Left renal cortex interstitium (tissue), 4 donors: Measurements from ENCODE around the gene UBAP2L. TPM values are rescaled to one million over a fixed set of nuclear protein-coding genes. Genes with fewer than 3 reads are reported as not detected.

Source experiments
- DNase-seq, 4 donors: peaks; one replicate each; pipeline ENCODE4 v3.0.0-alpha.2; 2013; ENCODE audit warnings: low read depth in 4 of 4, low spot score in 2 of 4, missing footprints in 1 of 4
- polyA plus RNA-seq, 4 donors: library from polyadenylated mRNA; unstranded; fragments of 120-200 nt; gene quantifications; one replicate each; pipeline ENCODE4 v1.2.1, GENCODE V29; 2013; ENCODE audit not compliant: insufficient read length in 4 of 4

Gene UBAP2L, protein sequence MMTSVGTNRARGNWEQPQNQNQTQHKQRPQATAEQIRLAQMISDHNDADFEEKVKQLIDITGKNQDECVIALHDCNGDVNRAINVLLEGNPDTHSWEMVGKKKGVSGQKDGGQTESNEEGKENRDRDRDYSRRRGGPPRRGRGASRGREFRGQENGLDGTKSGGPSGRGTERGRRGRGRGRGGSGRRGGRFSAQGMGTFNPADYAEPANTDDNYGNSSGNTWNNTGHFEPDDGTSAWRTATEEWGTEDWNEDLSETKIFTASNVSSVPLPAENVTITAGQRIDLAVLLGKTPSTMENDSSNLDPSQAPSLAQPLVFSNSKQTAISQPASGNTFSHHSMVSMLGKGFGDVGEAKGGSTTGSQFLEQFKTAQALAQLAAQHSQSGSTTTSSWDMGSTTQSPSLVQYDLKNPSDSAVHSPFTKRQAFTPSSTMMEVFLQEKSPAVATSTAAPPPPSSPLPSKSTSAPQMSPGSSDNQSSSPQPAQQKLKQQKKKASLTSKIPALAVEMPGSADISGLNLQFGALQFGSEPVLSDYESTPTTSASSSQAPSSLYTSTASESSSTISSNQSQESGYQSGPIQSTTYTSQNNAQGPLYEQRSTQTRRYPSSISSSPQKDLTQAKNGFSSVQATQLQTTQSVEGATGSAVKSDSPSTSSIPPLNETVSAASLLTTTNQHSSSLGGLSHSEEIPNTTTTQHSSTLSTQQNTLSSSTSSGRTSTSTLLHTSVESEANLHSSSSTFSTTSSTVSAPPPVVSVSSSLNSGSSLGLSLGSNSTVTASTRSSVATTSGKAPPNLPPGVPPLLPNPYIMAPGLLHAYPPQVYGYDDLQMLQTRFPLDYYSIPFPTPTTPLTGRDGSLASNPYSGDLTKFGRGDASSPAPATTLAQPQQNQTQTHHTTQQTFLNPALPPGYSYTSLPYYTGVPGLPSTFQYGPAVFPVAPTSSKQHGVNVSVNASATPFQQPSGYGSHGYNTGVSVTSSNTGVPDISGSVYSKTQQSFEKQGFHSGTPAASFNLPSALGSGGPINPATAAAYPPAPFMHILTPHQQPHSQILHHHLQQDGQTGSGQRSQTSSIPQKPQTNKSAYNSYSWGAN
- 100 to 1,000 TPM; 143 to 206 (median 185) TPM for polyA plus RNA-seq

DNA sequence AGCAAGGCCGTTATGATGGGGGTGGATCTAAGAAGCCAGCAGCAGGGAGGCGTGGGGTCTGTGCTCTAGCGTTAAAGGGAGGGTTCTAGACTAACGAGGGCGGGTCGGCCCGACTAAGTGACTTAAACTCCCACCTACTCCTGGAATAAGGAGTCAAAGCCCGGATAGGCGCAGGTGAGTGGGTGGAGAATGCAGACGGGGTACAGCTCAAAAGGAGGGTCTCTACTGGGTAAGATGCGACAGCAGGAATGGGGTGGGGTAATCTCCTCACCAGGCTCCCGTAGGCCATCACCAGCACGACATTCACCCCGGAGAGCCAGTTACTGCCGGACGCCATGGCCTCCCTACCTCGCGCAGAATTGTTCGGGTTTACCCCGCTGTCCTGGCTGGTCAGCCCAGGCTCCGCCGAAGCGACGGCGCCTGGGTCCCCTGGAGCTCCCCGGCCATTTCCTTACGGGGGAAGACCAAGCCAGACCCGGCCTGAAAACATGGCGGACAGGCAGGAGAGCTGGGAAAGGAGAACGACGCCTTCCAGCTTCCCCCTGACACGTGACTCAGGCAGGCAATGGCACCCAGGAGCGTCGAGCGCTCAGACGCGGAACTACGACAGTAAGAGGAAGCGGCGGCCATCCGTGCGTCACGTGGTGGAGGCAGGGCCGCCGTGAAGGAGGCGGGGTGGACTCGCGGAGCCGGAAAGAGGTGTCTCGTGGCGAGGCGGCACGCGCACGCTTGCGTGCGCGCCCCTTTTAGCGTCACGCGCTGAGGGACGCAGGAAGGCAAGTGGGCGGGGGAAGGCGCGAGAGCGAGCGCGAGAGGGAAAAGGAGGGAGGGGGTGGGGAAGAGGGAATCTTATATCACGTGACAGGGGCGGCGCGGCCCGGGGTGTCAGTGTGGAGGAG, at the start of gene UBAP2L:
Gene UBAP2L (plus strand): TSS at position 885 of the 899 bp plus-strand sequence. CDS start 4,169 bp downstream, outside the sequence.
- peak; percentile 95 to 99 (median 98) for DNase-seq

DNA sequence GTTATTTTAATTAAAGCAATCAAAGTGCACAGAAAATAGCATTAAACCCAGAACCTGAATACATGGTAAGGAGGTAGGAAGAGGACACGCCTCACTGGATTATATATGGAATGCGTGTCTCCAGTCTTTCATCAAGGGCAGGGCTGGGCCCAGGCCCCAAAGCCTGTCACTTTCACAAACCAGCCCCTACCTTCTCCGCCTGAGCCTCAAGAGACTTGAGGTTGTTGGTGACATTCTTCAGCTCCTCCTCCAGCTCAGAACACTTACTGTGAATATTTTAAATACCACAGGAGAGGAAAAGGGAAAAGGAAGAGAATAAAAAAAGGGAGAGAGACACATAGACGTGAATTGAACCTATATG, 49.6 kb upstream of the UBAP2L start:
- DNase-seq = no peak

DNA sequence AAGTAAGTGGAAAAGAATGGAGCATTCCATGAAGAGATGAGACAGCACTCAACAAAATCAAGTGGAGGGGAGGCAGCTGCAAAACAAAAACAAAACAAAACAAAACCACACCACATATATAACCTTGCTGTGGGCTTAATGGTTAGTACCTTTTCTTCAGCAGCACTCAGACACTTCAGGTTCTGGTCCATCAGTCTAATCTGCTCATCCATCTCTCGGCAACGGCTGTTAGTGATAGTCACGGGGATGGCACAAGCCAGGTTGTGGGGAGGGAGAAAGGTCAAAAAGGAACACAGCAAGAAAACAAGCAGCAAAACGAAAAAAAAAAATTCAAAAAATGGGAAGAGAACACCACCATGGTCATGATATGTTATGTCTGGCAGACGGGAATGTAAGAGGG, 48.9 kb upstream of the UBAP2L start:
- DNase-seq = no peak

DNA sequence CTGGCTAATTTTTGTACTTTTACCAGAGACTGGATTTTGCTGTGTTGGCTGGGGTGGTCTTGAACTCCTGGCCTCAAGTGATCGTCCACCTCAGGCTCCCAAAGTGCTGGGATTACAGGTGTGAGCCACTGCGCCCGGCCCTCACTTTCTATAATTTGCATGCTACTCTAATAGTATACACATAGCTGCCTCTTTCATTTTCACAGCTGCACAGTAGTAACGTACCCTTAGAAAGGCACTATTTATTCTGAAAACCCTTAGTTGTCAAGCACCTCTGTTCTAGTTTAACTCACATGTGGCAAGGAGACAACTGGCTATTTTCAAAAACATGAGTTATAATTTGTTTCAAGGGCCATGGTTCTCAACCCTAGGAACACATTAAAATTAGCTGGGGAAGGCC, 46.1 kb upstream of the UBAP2L start:
- no peak for DNase-seq

DNA sequence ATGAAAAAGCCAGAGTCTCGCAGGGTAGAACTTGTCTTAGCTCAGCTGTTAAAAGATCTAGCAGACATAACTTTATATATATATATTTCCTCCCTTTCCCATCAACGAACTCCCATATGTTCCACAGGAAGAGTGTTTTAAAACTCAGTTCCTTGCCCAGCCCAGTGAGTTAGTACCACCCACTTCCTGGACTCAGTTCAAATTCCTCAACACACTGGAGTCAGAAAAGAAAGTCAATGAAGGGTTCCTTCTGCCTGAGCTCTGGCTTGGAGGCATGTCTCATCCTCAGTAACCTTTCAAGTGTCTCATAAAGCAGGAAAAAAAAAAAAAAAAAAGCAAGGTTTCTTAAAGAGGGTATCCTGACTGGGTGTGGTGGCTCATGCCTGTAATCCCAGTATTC, 44.4 kb upstream of the UBAP2L start:
- no peak for DNase-seq

GRCh38 chr1:154178013-154178412, 42.7 kb upstream of the UBAP2L start:
- no peak for DNase-seq

- no peak for DNase-seq
These were observed 41.6 kb upstream of the UBAP2L start for GRCh38 chr1:154178911-154179811.

DNA sequence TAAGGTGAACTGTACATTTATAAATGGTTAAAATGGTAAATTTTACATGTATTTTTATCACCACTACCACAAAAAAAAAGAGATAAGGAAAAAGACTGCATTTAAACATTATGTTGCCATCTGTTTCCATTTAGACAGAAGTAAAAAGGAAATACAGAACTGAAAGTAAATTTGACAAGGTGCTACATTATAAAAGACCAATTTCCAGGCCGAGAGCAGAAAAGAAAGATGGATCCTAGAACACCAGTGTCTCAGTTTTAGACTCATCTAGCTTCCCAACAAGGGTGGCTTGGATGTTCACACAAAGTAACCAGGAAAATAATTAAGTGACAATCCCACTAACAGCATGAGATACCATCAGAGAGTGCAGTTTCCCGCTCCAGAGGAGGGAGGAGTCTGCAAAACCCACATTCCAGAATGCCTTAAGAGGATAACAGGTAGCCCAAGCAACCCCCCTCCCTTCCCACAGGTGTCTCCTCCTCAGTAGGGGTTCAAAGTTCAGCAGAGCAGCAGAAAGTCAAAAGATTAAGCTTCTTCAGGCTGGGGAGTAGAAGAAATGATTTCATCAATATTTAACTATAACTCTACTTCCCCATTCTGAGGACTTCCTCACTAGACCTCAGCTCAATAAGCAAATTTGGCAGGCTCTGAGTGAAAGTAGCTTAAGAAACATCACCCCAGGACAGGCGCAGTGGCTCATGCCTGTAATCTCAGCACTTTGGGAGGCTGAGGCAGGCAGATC, 40.6 kb upstream of the UBAP2L start:
- no peak for DNase-seq

DNA sequence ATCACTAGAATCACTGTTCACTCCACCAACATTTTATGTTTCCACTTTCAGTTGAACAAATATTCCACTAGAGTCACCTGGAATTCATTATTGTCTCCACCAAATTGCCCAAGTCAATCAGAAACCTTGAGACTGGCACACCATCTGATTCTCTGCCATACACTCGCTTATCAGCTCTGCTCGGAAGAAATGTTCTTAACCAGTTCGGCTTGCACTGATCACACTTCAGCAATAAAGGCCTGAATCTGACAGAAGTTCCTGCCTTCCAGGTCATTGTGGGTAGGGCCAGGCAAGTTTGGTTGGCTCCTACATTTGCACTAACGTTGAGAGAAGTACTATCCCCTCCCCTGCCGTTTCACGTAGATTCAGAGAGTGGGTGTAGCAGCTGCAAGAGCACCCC, 38.8 kb upstream of the UBAP2L start:
- no peak for DNase-seq

DNA sequence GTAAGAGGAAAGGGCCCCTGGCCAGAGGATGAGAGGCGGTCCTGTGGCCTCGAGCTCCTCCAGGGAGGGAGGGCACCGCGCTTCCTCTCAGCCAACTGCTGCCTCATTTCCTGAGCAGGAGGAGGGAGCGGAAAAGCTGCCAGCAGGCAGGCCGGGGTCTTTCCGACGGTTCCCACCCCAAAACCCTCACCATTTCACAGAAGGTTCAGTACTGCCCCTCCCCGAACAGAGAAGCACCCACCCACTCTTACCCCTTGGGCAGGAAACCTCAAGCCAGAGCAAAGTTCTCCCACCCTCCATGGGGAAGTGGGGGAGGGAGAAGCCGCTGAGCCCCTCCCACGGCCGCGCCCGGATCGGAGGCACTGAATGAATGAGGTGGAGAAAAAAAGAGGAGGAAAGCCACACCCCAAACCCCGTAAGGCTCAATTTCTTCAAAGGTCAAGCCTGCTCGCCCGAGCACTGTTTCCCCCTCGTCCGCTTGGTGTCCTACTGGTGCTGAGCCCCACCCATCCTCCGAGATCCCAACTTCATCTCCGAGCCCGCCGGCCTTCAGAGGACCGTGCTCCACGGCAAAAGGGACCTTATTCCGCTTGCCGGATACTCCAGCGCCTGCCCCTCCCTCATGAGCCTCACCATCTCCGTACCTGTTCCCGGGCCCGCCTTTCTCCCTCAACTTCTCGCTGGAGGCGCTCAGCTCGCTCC, 38.3 kb upstream of the UBAP2L start:
- DNase-seq = peak in 1 of 4 donors; percentile 23

GRCh38 chr1:154183046-154183915, 37.5 kb upstream of the UBAP2L start:
- peak; percentile 70 to 90 (median 84) for DNase-seq

GRCh38 chr1:154186177-154186576, 34.6 kb upstream of the UBAP2L start:
- DNase-seq = no peak

- no peak for DNase-seq
These were observed 33.8 kb upstream of the UBAP2L start for GRCh38 chr1:154186852-154187501.

- no peak for DNase-seq
These were observed 30.2 kb upstream of the UBAP2L start for GRCh38 chr1:154190550-154190949.

DNA sequence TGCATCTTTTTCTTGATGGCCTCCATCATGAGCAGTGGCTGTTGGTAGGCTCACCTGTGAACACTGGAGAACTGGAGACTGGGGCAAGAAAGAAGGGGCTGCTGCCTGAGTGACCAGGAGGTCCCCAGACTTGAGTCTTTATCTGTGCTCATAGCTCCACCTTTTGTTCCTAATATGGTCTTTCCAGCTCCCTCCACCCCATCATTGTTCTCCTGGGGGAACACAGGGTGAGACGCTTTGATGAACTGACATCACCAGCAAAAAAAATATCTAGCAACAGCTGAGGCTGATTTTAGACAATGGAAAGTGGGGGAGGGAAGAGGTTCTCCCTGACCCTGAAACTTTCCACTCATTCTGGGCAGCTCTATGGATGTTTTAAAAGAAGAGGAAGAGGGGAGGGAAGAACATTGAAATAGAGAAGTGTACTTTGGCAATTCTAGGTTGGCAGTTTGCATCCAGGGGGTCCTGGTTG, 28.7 kb upstream of the UBAP2L start, which contains the start of gene TPM3:
Gene TPM3 (minus strand): TSS at position 111 of the 472 bp plus-strand sequence. CDS start 82 bp downstream, at position 29.
- DNase-seq = no peak

DNA sequence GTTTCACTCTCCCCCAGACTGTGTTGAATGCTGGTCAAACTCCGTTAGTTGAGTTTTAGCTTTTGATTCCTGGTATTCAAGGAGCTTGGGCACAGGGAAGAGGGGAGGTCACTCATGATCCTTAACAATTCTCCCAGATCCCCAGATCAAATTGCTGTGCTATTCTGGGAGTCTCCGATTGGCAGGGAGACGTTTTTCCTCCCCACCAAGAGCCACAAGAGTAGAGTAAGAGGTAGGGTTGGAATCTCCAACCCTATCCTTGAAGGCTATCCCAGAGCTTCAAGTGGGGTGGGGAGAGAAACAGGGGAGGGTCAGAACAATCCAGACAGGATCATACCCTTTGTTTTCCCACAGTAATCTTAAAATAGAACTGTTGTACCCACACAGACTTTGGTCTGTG, 28.3 kb upstream of the UBAP2L start:
- DNase-seq = no peak
